ENCODE measurements around the gene HIVEP3.

HIVEP3 gene

GRCh38 chr1:41812051-41812450 lies 106.7 kb downstream of the HIVEP3 start:
- no peak for TF ChIP-seq NFIC (IDR thresholded peaks at IDR 0.05)
- peak; percentile 67 for TF ChIP-seq RAD21 (IDR thresholded peaks at IDR 0.05; ENCODE audit: low read depth)
- 0 out of 2 replicates have a peak, but pooled peaks have one; percentile 29 for TF ChIP-seq TEAD4 (IDR thresholded peaks at IDR 0.05)
- no peak; the same call in 1 of the 2 replicates for TF ChIP-seq REST (IDR thresholded peaks at IDR 0.05; ENCODE audit: low read depth)

GRCh38 chr1:41811051-41811795 lies 107.5 kb downstream of the HIVEP3 start:
- no peak for TF ChIP-seq EGR1 (IDR thresholded peaks at IDR 0.05)

- TF ChIP-seq FOXM1 (IDR thresholded peaks at IDR 0.05; ENCODE audit: borderline replicate concordance, low read depth): no peak
- TF ChIP-seq YY1 (IDR thresholded peaks at IDR 0.05; ENCODE audit: low read depth): no peak
- no peak for TF ChIP-seq TAF1 (IDR thresholded peaks at IDR 0.05; ENCODE audit: low read depth)
- no peak for TF ChIP-seq MAX (IDR thresholded peaks at IDR 0.05)
- no peak for TF ChIP-seq EGR1 (IDR thresholded peaks at IDR 0.05)
- no peak for TF ChIP-seq TCF12 (IDR thresholded peaks at IDR 0.05; ENCODE audit: low read depth)
- TF ChIP-seq EP300 (IDR thresholded peaks at IDR 0.05; ENCODE audit: borderline replicate concordance): no peak
- TF ChIP-seq ZBTB7A (IDR thresholded peaks at IDR 0.05; ENCODE audit: low read depth): no peak
- no peak for TF ChIP-seq USF1 (IDR thresholded peaks at IDR 0.05)
- TF ChIP-seq RAD21 (IDR thresholded peaks at IDR 0.05; ENCODE audit: low read depth): no peak
- no peak for TF ChIP-seq CEBPB (IDR thresholded peaks at IDR 0.05)
- TF ChIP-seq CREB1 (IDR thresholded peaks at IDR 0.05; ENCODE audit: low read depth): no peak
- TF ChIP-seq NFIC (IDR thresholded peaks at IDR 0.05): no peak
- peak; percentile 92 for TF ChIP-seq REST (IDR thresholded peaks at IDR 0.05; ENCODE audit: low read depth)
- TF ChIP-seq TEAD4 (IDR thresholded peaks at IDR 0.05): peak; percentile 56; the same call in 1 of the 2 replicates
These were observed 108.3 kb downstream of the HIVEP3 start for GRCh38 chr1:41810446-41810845.

GRCh38 chr1:41809692-41810091 lies 109.0 kb downstream of the HIVEP3 start:
- TF ChIP-seq REST (IDR thresholded peaks at IDR 0.05; ENCODE audit: low read depth) (no peak), FOXM1 (IDR thresholded peaks at IDR 0.05; ENCODE audit: borderline replicate concordance, low read depth) (no peak), MAX (IDR thresholded peaks at IDR 0.05) (no peak), TAF1 (IDR thresholded peaks at IDR 0.05; ENCODE audit: low read depth) (no peak), TCF12 (IDR thresholded peaks at IDR 0.05; ENCODE audit: low read depth) (no peak), NFIC (IDR thresholded peaks at IDR 0.05) (no peak), ZBTB7A (IDR thresholded peaks at IDR 0.05; ENCODE audit: low read depth) (no peak), EP300 (IDR thresholded peaks at IDR 0.05; ENCODE audit: borderline replicate concordance) (no peak), USF1 (IDR thresholded peaks at IDR 0.05) (no peak), RAD21 (IDR thresholded peaks at IDR 0.05; ENCODE audit: low read depth) (no peak), EGR1 (IDR thresholded peaks at IDR 0.05) (no peak), YY1 (IDR thresholded peaks at IDR 0.05; ENCODE audit: low read depth) (no peak), CREB1 (IDR thresholded peaks at IDR 0.05; ENCODE audit: low read depth) (no peak), CEBPB (IDR thresholded peaks at IDR 0.05) (no peak), TEAD4 (IDR thresholded peaks at IDR 0.05) (no peak)
